ENCODE measurements around the gene CLDN22.

CLDN22 gene

GRCh38 chr4:183288955-183289354, 31.1 kb downstream of the CLDN22 start:
- H3K27ac ChIP-seq: no peak overlapping the region
- H3K4me3 ChIP-seq: no peak overlapping the region

GRCh38 chr4:183287677-183288076, 32.4 kb downstream of the CLDN22 start:
- Histone ChIP-seq H3K4me3 (no peak overlapping the region), H3K27ac (no peak overlapping the region)

- Histone ChIP-seq H3K27ac (no peak overlapping the region), H3K4me3 (no peak overlapping the region)
Observed at GRCh38 chr4:183287309-183287659, 32.8 kb downstream of the CLDN22 start.

GRCh38 chr4:183286590-183287308, 33.3 kb downstream of the CLDN22 start:
- no peak overlapping the region for H3K4me3 ChIP-seq
- no peak overlapping the region for H3K27ac ChIP-seq

GRCh38 chr4:183285886-183286285, 34.2 kb downstream of the CLDN22 start:
- Histone ChIP-seq H3K4me3 (no peak overlapping the region), H3K27ac (no peak overlapping the region)

- Histone ChIP-seq H3K4me3 (no peak overlapping the region), H3K27ac (no peak overlapping the region)
Observed at GRCh38 chr4:183284965-183285364, 35.1 kb downstream of the CLDN22 start.

- no peak overlapping the region for H3K4me3 ChIP-seq
- no peak overlapping the region for H3K27ac ChIP-seq
Observed at GRCh38 chr4:183284258-183284785, 35.8 kb downstream of the CLDN22 start.

- H3K27ac ChIP-seq: no peak overlapping the region
Observed at GRCh38 chr4:183276106-183276505, 44.0 kb downstream of the CLDN22 start.

GRCh38 chr4:183272384-183272783, 47.7 kb downstream of the CLDN22 start:
- Histone ChIP-seq H3K4me3 (no peak overlapping the region), H3K27ac (no peak overlapping the region)

More at GRCh38 chr4:183276106-183276505, 44.0 kb downstream of the CLDN22 start:
- no peak overlapping the region for H3K4me3 ChIP-seq

- Histone ChIP-seq H3K4me3 (no peak overlapping the region), H3K27ac (no peak overlapping the region)
Observed at GRCh38 chr4:183268556-183268955, 51.5 kb downstream of the CLDN22 start.
